NCI-H748 treated with DMSO at 0.1 percent for 48 hours (cell line): ENCODE measurements around the gene GEMIN5.
"Not testable (repeated sequence)": the region's sequence is repeated elsewhere in the genome, so short reads cannot be mapped to it uniquely, and the experiment has no call there.

Experiments
- DNase-seq: peaks from one replicate; lab custom pipeline; 2025; lab: John Stamatoyannopoulos, UW

GEMIN5 gene, protein sequence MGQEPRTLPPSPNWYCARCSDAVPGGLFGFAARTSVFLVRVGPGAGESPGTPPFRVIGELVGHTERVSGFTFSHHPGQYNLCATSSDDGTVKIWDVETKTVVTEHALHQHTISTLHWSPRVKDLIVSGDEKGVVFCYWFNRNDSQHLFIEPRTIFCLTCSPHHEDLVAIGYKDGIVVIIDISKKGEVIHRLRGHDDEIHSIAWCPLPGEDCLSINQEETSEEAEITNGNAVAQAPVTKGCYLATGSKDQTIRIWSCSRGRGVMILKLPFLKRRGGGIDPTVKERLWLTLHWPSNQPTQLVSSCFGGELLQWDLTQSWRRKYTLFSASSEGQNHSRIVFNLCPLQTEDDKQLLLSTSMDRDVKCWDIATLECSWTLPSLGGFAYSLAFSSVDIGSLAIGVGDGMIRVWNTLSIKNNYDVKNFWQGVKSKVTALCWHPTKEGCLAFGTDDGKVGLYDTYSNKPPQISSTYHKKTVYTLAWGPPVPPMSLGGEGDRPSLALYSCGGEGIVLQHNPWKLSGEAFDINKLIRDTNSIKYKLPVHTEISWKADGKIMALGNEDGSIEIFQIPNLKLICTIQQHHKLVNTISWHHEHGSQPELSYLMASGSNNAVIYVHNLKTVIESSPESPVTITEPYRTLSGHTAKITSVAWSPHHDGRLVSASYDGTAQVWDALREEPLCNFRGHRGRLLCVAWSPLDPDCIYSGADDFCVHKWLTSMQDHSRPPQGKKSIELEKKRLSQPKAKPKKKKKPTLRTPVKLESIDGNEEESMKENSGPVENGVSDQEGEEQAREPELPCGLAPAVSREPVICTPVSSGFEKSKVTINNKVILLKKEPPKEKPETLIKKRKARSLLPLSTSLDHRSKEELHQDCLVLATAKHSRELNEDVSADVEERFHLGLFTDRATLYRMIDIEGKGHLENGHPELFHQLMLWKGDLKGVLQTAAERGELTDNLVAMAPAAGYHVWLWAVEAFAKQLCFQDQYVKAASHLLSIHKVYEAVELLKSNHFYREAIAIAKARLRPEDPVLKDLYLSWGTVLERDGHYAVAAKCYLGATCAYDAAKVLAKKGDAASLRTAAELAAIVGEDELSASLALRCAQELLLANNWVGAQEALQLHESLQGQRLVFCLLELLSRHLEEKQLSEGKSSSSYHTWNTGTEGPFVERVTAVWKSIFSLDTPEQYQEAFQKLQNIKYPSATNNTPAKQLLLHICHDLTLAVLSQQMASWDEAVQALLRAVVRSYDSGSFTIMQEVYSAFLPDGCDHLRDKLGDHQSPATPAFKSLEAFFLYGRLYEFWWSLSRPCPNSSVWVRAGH (N-terminal part only)

DNA sequence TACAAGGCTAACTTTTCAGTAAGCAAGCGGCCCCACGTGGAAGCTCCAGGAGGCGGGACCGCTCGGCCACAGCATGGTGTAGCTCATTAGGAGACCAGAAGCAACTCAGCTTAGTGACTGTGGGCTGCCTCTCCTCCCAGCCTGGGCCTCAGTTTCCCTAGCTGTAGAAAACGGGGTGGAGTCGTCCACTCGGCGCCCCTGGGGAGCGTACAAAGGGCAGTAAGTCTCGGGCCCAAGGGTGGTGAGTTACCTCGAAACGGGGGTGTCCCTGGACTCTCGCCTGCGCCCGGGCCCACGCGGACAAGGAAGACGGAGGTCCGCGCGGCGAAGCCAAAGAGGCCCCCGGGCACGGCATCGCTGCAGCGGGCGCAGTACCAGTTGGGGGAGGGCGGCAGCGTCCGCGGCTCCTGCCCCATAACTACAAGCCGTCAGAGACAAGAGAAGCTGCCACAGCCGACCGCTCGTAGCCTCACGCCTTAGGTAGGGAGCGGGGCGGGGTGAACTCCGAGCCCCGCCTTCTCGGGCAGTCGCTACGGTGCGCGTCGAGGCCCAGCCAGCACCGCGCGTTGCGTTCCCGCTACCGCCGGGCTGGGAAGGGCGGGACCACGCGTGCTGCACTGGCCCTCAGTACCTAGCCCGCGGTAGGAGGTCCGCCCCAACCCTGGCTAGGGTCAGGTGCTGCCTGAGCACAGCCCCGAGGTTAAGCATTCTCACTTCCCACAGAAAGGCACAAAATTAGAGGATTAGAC lies at the start of gene GEMIN5:
Gene GEMIN5, minus strand, starts transcription at position 494 of the 749 bp plus-strand sequence. Its CDS starts 78 bp downstream, at position 416.
- DNase-seq: peak; percentile 64

DNA sequence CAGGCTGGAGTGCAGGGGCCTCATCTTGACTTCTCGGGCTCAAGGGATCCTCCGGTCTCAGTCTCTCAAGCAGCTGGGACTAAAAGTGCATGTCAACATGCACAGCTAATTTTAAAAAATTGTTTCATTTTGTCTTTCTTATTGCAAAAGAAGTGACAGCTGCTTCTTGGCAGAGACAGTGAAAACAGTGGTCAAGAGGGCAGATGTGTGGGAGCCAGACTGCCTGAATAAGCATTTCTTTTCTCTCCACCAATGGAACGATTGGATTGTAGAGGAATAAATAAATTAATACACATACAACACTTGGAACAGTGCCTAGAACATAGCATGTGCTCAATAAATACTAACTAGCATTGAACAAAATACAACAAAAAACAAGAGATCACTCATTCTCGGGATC lies 48.1 kb upstream of the GEMIN5 start:
- DNase-seq: no peak

DNA sequence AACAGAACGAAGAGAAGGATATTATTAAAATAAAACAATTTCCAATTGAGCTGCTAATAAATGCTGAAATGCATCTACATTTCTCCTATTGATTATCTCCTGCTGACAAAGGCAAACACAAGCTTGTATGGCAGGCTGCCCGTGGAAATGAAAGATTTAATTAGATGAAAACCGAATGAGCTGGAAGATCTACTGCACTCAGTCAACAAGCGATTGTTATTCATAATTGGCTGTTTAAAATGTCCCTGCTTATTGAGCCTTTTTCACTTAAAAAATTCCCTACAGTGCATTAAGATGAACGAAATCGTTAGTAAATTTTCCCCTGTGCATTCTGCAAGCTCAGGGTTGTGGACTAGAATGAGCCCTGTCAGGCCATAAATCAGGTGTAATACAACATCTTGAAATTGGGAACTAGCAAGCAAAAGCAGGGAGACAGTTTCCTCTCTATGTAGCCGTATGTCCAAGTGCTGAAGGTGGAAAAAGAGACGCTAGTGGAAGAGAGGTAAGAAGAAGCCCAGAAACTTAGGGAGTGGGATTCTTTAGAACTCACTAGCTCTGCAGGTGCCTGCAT lies 47.0 kb upstream of the GEMIN5 start:
- DNase-seq: peak; percentile 89

DNA sequence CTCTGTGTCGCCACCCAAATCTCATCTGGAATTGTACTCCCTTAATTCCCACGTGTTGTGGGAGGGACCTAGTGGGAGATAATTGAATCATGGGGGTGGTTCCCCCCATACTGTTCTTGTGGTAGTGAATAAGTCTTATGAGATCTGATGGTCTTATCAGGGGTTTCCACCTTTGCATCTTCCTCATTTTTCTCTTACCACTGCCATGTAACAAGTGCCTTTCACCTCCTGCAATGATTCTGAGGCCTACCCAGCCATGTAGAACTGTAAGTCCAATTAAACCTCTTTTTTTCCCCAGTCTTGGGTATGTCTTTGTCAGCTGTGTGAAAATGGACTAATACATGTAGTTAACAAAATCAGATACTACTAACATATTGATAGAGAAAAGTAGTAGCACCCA lies 40.3 kb upstream of the GEMIN5 start:
- not testable (repeated sequence) for DNase-seq

DNA sequence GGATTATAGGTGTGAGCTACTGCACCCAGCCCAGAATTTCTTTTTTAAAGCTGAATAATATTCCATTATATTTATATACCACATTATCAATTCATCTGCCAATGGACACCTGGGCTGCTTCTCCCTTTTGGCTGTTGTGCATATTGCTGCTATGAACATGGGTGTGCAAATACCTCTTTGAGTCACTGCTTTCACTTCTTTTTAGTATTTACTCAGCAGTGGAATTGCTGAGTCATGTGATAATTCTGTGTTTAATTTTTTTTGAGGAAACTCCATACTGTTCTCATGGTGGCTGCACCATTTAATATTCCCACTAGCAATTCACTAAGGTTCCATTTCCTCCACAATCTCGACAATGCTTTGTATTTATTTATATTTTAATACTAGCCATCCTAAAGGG lies 39.4 kb upstream of the GEMIN5 start:
- no peak for DNase-seq

DNA sequence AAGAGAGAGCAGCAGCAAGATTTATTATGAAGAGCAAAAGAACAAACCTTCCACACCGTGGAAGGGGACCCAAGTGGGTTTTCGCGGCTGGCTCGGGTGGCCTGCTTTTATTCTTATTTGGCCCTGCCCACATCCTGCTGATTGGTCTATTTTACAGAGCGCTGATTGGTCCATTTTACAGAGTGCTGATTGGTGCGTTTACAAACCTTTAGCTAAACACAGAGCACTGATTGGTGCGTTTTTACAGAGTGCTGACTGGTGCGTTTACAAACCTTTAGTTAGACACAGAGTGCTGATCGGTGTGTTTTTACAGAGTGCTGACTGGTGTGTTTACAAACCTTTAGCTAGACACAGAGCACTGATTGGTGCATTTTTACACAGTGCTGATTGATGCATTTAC lies 38.1 kb upstream of the GEMIN5 start:
- not testable (repeated sequence) for DNase-seq

DNA sequence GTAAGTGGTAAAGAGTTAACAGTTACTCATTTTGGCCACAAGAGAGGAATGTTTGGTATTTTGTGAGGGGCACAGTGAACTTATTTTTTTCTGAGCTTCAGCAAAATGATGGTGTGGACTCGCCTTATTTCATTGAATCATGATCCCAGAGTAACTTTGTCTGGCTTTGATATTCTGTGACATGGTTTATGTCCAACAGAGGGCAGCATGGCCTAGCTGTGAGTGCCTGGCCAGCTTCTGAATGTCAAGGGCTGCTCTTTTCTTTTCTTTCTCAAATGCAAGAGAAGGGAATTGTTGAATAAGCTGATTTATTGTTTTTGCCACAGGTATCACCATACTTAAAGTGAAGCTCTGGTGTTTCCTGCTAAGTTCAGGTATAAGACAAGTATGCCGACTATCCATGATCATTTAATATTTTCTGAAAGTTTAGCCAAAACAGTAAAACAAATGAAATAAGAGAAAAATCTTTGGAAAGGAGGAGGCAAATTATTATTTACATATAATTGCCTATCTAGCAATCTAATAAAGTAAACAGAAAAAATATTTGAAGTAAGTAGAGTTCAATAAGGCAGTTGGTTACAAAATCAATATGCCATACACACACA lies 34.6 kb upstream of the GEMIN5 start:
- DNase-seq: peak; percentile 26

DNA sequence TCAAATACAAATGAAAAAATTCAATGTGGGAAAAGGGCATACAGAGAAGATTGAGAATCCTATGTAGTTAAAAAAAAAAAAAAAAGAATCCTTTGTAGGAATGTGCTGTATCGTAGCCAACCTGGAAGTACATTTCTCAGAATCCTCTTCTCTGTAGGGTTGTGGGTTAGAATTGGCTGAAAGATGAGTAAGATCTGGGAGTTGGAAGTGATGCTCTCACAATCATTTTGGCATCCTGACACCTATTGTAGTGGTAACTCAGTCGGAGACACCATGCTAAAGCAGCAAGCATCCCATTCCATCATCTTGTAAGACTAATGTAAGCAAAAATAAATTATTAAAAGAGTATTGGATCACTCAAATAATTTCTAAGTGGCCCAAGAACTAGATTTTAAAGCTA lies 33.5 kb upstream of the GEMIN5 start:
- DNase-seq: no peak

DNA sequence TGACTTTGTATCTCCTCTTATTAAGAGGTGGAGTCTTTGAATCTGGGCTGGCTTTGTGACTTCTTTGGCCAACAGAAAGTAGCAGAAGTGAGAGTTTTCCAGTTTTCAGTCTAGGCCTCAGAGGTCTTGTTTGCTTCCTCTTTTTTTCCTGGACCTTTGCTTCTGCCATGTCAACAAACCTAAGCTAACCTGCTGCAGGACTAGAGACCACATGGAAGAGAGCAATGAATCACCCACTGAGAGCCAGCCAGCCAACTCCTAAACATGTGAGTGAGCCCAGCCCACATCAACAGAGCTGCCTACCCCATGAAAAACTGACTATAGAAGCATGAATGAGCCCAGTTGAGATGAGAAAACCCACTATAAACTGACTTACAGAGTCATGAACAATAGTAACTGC lies 32.7 kb upstream of the GEMIN5 start:
- no peak for DNase-seq

DNA sequence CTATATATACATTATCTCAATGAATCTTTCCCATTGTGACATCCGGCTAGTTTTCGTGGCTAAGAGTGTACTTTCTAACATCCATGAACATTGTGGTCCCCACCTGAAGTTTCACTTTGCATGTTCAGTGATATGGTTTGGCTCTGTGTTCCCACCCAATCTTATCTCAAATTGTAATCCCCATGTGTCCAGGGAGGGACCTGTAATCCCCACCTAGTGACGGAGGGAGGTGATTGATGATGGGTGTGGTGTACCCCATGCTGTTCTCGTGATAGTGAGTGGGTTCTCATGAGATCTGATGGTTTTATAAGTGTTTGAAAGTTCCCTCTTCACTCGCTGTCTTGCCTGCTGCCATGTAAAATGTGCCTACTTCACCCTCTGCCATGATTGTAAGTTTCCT lies 30.9 kb upstream of the GEMIN5 start:
- no peak for DNase-seq

DNA sequence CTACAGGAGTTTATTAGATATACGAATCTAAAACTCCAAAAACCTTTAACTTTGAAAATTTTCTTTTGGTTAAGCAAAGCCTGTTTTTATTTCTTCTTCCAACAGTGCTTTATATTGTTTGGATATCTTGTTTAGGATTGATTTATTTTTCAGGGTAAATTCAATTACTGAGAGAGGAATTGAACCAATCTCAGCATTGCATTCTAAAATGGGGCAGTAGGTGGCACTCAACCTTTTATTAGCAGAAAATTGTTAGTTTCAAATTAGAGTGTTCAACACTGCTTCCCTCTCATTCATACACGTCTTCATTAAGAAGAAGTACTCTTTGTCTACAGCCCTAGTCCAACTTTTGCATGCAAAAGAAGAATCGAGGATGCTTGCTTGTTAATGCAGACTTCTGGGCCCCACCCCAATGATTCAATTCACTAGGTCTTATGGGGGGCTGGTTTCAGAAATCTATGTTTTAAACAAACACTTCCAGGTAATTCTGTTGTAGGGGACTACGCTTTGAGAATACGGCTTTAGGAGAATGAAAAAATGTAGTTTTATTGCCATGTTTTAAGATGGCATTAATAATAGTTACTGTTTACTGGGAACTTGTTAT lies 29.5 kb upstream of the GEMIN5 start:
- DNase-seq: no peak

DNA sequence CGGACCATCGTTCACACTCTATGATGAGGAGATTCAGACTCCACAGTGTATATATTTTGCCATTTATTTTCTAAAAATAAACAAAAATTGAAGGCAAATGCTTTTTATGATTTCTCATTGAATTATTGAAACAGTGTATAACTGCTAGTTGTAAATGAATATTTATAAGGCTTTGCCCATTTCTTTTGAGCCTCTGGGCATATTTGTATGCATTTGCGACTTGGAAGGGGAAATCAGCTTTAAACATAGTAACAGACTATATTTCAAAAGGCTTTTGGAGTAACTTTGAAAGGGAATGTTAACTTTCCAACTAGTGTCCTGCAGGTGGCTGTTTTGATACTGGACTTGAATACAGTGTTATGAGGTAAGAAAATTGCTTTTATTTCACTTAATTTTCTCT lies 28.9 kb upstream of the GEMIN5 start:
- no peak for DNase-seq

DNA sequence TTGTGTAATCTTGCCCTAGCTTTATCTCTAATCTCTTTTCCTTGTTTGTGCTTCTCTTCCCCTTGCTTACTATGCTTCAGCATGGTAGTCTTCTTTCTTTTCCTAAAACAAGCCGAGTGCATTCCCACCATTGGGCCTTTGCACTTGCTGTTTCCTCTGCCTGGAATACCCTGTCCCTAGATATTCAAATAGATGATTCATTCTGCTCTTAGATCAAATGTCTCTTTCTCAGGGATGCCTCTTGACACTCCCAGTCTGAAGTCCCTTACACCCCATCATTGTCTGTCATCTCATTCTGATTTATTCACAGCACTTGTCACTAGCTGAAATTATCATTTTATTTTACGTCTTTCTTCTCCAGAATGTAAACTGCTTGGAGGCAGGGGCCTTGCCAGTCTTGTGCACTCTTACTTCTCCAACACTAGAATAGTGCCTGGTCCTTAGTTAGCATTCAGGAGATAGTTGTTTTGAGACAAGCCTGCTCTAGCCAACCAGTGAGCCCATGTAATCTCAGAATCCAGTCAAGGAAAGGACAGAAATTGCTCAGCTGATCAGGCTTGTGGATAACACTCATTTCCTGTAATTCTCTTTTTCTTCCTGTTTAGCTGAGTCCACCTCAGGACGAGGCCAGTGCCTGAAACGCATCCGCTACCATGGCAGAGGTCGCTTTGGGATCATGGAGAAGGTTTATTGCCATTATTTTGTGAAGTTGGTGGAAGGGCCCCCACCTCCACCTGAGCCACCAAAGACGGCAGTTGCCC lies 28.2 kb upstream of the GEMIN5 start:
- DNase-seq: no peak

DNA sequence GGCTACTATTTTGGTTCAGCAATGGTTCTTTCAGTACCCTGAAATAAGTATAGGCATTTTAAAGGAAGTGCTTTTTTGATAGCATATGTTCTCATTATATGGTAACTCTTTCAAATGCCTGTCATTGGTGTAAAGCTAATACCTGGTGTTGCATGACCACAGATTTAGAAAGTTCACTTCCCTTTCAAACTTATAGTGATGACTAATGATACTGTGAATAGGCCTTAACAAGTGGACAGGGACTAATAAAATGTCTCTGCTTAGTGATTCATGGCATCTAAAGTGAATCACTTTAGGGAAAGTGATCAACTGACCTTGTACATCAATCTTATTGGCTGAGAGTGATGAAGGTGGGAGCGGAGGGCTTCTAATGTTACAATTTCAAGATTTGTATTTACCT lies 24.5 kb upstream of the GEMIN5 start:
- no peak for DNase-seq

DNA sequence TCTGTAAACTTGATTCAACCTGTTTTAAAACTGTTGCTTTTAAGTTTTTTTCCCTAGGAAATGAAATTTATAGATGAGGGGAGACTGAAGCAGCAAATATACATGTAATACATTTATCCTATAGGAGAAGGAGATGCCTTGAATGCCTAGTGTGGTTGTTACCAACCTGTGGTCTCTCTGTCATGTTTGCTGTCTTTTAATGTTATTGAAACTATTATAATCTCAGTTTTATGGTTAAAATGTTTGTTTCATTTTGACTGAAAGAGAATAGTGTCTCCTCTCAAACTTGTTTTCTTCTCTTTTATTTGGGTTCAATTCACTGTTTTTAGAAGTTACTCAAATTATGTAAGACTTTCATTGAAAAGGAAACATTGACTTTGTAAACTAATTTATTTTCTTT lies 18.7 kb upstream of the GEMIN5 start:
- no peak for DNase-seq

DNA sequence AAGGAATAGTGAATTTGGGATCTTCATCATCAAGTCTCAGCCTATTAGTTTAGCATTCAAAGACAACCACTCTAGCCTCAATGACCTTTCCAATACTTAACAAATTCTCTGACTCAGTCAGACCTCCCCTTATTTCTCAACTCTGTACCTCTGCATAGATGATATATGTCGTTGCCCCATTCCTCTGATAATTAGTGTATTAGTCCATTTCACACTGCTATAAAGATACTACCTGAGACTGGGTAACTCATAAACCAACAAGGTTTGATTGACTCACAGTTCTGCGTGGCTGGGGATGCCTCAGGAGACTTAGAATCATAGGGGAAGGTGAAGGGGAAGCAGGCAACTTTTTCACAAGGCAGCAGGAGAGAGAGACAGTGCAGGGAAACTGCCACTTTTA lies 11.8 kb upstream of the GEMIN5 start:
- no peak for DNase-seq

DNA sequence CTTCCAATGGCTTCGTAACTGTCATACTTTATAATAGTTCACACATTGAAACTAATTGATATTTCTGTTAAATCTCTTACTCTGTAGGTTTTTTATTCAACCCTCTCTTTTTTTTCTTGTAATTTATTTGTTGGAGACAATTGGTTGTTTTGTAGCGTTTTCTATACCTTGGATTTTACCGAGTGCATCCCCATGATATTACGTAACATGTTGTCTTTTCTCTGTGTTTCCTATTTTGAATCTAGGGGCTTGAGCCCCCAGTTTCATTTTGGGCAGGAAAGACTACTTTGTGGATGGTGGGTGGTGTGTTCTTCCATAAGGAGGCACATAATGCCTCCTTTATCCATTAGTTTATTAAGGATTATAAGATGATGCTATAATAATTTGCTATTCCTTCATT lies 10.3 kb upstream of the GEMIN5 start:
- no peak for DNase-seq

DNA sequence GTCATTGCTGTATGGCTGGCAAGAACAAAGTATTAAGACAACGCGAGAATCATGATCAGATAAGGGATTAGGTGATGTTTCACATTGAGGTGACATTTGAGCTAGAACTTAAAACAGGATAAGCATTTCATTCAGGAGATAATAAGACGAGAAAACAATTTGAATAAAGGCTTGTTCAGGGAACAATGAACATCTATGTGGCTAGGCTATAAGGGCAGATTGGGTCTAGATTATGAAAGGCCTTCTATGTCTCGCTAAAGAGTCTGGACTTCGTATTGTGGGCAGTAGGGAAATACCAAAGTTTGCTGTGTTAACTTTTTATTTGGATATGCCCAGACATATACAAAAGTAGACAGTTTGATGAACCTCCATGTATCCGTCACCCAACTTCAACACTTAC lies 9.8 kb upstream of the GEMIN5 start:
- no peak for DNase-seq

DNA sequence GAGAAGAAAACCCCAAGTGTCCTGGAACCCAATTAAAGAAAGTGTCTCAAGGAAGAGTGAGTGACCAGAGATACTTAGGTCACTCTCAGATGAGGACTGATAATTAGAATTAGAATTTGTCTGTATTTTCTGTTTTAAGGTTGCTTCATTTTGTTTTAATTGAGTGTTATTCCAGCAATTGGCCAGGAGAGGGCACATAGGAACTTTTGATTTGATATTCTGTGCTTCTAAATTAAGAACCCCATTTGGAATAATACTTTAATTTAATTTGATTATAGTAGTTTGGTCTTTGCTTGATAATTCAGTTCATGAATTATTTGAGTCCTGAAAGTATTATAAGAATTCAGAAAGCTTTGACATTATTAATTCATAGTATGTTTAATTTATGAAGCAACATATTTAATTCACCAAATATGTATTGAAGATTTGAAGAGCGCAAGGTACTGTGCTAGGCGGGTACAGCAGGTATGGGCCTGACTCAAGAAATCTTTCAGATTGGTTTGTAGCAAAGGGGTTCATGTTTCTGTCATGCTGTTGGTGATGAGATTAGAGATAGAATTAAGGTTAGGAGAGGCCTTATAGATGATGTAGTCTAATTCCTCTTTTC lies 7.8 kb upstream of the GEMIN5 start:
- DNase-seq: peak; percentile 6
